AG09319 (cell line): ENCODE results near the gene SLX4IP.

Source experiments
- DNase-seq: peaks from one replicate; pipeline ENCODE4 v3.0.0-alpha.2; 2010; ENCODE audit warnings: low read depth; ENCODE audit errors: extremely low read depth
- TF ChIP-seq, protein P1 (sequence below): IDR thresholded peaks from 2 replicates; pipeline ENCODE4 v1.5.1; 2011; ENCODE audit warnings: low read depth, mild to moderate bottlenecking, inconsistent platforms, low read length, moderate library complexity

Gene SLX4IP

DNA sequence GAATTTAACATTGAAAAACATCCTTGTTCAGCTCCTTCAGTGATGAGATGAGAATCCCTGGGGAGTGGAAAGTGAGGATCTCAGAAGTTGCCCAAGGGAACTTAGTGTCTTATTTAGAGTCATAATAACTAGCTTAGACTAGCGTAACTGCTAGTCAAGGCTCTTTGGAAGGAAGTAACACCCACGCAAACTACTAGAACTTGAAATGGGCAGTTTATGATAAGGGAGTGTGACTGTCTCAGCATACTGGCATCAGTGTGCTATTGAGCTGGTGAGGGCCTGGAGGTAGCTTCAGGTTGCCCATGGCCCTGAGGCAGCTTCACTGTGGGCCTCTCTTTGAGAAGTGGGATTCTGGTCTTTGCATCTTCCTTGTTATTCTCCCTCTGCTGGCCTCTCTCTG lies 40.1 kb downstream of the SLX4IP start:
- no peak for DNase-seq
- TF ChIP-seq, protein P1, sequence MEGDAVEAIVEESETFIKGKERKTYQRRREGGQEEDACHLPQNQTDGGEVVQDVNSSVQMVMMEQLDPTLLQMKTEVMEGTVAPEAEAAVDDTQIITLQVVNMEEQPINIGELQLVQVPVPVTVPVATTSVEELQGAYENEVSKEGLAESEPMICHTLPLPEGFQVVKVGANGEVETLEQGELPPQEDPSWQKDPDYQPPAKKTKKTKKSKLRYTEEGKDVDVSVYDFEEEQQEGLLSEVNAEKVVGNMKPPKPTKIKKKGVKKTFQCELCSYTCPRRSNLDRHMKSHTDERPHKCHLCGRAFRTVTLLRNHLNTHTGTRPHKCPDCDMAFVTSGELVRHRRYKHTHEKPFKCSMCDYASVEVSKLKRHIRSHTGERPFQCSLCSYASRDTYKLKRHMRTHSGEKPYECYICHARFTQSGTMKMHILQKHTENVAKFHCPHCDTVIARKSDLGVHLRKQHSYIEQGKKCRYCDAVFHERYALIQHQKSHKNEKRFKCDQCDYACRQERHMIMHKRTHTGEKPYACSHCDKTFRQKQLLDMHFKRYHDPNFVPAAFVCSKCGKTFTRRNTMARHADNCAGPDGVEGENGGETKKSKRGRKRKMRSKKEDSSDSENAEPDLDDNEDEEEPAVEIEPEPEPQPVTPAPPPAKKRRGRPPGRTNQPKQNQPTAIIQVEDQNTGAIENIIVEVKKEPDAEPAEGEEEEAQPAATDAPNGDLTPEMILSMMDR: no peak

DNA sequence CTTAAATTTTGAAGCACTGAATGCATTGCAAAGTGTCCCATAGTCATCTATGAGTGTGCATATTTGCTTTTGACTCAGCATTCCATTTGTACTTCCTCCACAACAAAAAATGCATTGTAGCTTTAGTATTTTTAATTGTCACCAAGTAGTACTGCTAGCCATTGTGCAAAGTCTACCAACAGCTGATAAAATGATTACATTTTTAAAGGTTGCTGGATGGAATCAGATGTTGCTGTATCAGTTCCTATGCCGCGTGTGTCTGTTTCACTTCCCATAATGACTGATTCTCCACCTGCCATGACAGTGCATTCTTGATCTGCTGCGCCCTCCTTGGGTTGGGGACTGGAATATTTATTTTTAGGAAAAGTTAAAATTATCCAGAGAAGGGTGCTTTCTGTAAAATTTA lies 41.2 kb downstream of the SLX4IP start:
- TF ChIP-seq, protein P1: no peak
- no peak for DNase-seq

DNA sequence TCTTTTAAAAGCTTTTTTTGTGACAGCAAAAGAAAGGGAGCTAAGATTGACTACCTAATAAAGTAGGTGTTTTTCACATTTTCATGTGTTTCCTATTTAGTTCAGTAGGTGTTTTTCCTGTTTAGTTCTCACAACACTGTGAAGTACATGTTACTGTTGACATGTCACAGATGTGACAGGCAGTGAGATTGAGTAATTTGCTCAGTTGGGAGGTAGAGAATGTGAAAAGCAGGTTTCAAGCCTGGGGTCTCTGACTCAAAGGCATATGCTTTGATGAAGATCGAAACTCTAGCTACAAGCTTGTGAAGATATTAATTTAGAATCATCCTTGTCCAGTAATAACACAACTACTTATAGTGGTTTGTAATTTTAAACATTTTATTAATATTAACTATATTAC lies 43.1 kb downstream of the SLX4IP start:
- TF ChIP-seq, protein P1: no peak
- no peak for DNase-seq

- TF ChIP-seq, protein P1: no peak
- DNase-seq: no peak
Observed at GRCh38 chr20:10478930-10479329, 43.8 kb downstream of the SLX4IP start.

DNA sequence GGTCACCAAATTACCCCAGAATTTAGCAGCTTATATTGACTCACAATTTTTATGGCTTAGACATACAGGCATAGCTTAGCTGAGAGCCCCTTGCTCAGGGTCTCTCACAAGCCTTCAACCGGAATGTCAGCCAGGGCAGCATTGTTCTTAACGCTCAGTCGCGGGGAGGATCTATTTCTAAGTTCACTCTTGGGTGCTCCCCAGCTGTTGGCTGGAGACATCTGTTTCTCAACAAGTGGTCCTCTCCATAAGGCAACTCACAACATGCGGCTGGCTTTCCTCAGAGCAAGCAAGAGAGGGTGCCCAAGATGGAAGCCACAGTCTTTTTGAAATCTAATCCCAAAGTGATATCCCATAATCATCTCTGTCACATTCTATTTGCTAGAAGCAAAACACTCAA lies 46.6 kb downstream of the SLX4IP start:
- TF ChIP-seq, protein P1: no peak
- no peak for DNase-seq

- no peak for DNase-seq
- TF ChIP-seq, protein P1: no peak
Observed at GRCh38 chr20:10483691-10484090, 48.6 kb downstream of the SLX4IP start.

GRCh38 chr20:10487142-10488136 lies 52.3 kb downstream of the SLX4IP start:
- no peak for DNase-seq
- TF ChIP-seq, protein P1: no peak
